ENCODE data around the gene MRPL49. TPM values are rescaled to one million over a fixed set of nuclear protein-coding genes. Genes with fewer than 3 reads are reported as not detected.

The MRPL49 gene
- polyA plus RNA-seq, 1 experiment: 68.5 TPM

DNA sequence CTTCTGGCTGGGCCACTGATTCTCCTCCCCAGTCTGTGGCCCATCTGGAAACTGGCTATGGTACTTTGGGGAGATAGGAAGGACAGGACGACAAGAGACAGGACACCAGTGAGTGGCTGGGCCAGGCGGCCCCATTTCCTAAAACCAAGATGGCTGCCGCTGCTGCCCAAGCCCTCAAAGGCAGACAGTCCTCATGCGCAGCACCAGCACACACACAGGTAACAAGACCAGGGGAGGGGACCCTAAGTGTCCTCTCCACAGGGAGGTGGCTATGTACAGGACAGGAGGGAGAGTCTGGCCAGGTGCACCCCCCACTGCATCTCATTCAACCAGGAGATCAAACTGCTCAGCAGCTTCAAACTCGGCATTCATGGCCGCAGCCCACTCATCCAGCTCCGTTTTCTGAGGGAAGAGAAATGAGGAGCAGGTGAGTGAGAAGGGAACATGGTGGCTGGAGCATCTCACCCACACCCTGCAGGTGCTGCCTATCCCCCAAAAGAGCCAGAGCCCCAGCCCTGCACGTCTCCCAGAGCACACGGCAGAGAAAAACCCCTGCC, 43.3 kb upstream of the MRPL49 start:
- Histone ChIP-seq H3K36me3 (ENCODE audit: control insufficient read depth, insufficient read depth, low read length) (no peaks in the 10 kb centered on the region), H3K4me3 (ENCODE audit: low read depth, low read length) (no peak overlapping the region), H3K27me3 (ENCODE audit: control insufficient read depth, insufficient read depth, low read length) (no peaks in the 10 kb centered on the region)
- ChIA-PET POLR2A (no interaction called here), CTCF (interaction anchor here (0.6 kb wide), 1 partner anchor 27 kb away, joined by 4 read pairs; no protein-coding TSS in a partner anchor)
- no peak for DNase-seq (ENCODE audit: low read depth)
- TF ChIP-seq CTCF (IDR thresholded peaks at IDR 0.05; ENCODE audit: insufficient read depth, low read depth, low read length): no peak

GRCh38 chr11:65083134-65083833, 38.8 kb upstream of the MRPL49 start:
- POLR2A ChIA-PET: no interaction called here

GRCh38 chr11:65083834-65084597, 38.1 kb upstream of the MRPL49 start, which contains the start of the genes CDCA5 and ZFPL1:
CDCA5 (minus strand) TSS chr11:65084040; CDS start chr11:65083978, 62 bp downstream.
ZFPL1 (plus strand) TSS chr11:65084222; CDS start chr11:65084699, 477 bp downstream.
- Histone ChIP-seq H3K36me3 (ENCODE audit: control insufficient read depth, insufficient read depth, low read length) (peaks cover 29% of the 10 kb centered on the region), H3K27me3 (ENCODE audit: control insufficient read depth, insufficient read depth, low read length) (no peaks in the 10 kb centered on the region), H3K4me3 (ENCODE audit: low read depth, low read length) (peak within 1 kb of the TSS; percentile 50)
- ChIA-PET CTCF (interaction anchor here (1.1 to 1.8 kb wide), 2 partner anchors 26 to 29 kb away, joined by 3 to 5 read pairs; no protein-coding TSS in a partner anchor), POLR2A (no interaction called here)
- no peak for TF ChIP-seq CTCF (IDR thresholded peaks at IDR 0.05; ENCODE audit: insufficient read depth, low read depth, low read length)
- peak; percentile 52 for DNase-seq (ENCODE audit: low read depth)

More at GRCh38 chr11:65083134-65083833, 38.8 kb upstream of the MRPL49 start:
- CTCF ChIA-PET: interaction anchor here (1.1 to 1.8 kb wide), 3 partner anchors 27 to 69 kb away, joined by 3 to 5 read pairs (median 4); partner anchors contain the start of gene ARL2
- DNase-seq (ENCODE audit: low read depth): no peak
- TF ChIP-seq CTCF (IDR thresholded peaks at IDR 0.05; ENCODE audit: insufficient read depth, low read depth, low read length): no peak
- Histone ChIP-seq H3K27me3 (ENCODE audit: control insufficient read depth, insufficient read depth, low read length) (no peaks in the 10 kb centered on the region), H3K36me3 (ENCODE audit: control insufficient read depth, insufficient read depth, low read length) (peaks cover 21% of the 10 kb centered on the region), H3K4me3 (ENCODE audit: low read depth, low read length) (peak overlapping the region; percentile 50)

DNA sequence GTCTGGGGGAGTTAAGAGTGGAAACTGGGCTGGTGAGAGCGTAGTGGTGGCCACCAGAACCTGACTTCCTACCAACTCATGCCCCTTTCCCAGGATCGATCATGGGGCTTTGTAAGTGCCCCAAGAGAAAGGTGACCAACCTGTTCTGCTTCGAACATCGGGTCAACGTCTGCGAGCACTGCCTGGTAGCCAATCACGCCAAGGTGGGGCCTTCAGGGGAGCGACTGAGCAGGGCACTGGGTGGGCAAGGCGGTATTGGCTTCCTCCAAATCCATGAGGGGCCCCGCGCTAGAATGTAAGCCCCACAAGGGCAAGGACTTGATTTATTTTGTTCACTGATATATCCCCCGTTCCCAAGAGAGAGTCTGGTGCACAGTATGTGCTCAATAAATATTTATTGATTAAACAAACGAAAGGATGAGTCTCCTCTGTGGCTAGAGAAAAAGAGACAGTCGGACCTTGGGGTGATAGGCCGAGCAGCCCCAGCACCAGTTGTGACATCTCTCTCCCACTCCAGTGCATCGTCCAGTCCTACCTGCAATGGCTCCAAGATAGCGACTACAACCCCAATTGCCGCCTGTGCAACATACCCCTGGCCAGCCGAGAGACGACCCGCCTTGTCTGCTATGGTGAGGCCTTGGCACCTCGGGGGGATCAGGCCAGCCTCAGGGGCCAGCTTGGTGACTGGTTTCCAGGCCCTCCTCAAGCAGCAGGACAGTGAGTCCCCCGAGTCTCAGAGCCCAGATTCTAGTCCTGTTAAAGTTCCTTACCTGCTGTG, 37.3 kb upstream of the MRPL49 start:
- POLR2A ChIA-PET: interaction anchor here (0.5 kb wide), 1 partner anchor 71 kb away, joined by 3 read pairs; the partner anchor contains the start of gene ARL2
- peaks cover 31% of the 10 kb centered on the region for H3K36me3 ChIP-seq (ENCODE audit: control insufficient read depth, insufficient read depth, low read length)
- H3K27me3 ChIP-seq (ENCODE audit: control insufficient read depth, insufficient read depth, low read length): no peaks in the 10 kb centered on the region
- DNase-seq (ENCODE audit: low read depth): no peak
- peak overlapping the region; percentile 50 for H3K4me3 ChIP-seq (ENCODE audit: low read depth, low read length)
- CTCF ChIA-PET: interaction anchor here (0.9 to 1.8 kb wide), 4 partner anchors 10 to 72 kb away, joined by 3 read pairs; partner anchors contain the start of genes TM7SF2 and ZNHIT2
- TF ChIP-seq CTCF (IDR thresholded peaks at IDR 0.05; ENCODE audit: insufficient read depth, low read depth, low read length): no peak
